Measurements from ENCODE around the gene CSTPP1.

CSTPP1 gene

GRCh38 chr11:46947399-46948077 is 11.0 kb downstream of the CSTPP1 start:
- H3K27ac ChIP-seq, result peak overlapping the region; percentile 53
- no peak for TF ChIP-seq CTCF (IDR thresholded peaks at IDR 0.05)
- TF ChIP-seq ZFX (IDR thresholded peaks at IDR 0.05; ENCODE audit: borderline replicate concordance), result no peak

GRCh38 chr11:46948378-46949131 is 12.0 kb downstream of the CSTPP1 start:
- no peak for TF ChIP-seq CTCF (IDR thresholded peaks at IDR 0.05)
- TF ChIP-seq ZFX (IDR thresholded peaks at IDR 0.05; ENCODE audit: borderline replicate concordance), result no peak
- peak overlapping the region; percentile 53 for H3K27ac ChIP-seq

- TF ChIP-seq ZFX (IDR thresholded peaks at IDR 0.05; ENCODE audit: borderline replicate concordance) (no peak), CTCF (IDR thresholded peaks at IDR 0.05) (no peak)
- peak overlapping the region; percentile 53 for H3K27ac ChIP-seq
These were observed 12.7 kb downstream of the CSTPP1 start for GRCh38 chr11:46949297-46949696.

GRCh38 chr11:46951864-46952263 is 15.3 kb downstream of the CSTPP1 start:
- H3K27ac ChIP-seq, result no peak overlapping the region
- TF ChIP-seq CTCF (IDR thresholded peaks at IDR 0.05) (no peak), ZFX (IDR thresholded peaks at IDR 0.05; ENCODE audit: borderline replicate concordance) (no peak)

GRCh38 chr11:46952553-46952952 is 16.0 kb downstream of the CSTPP1 start:
- TF ChIP-seq CTCF (IDR thresholded peaks at IDR 0.05) (no peak), ZFX (IDR thresholded peaks at IDR 0.05; ENCODE audit: borderline replicate concordance) (no peak)
- H3K27ac ChIP-seq, result no peak overlapping the region

- TF ChIP-seq CTCF (IDR thresholded peaks at IDR 0.05) (no peak), ZFX (IDR thresholded peaks at IDR 0.05; ENCODE audit: borderline replicate concordance) (no peak)
- no peak overlapping the region for H3K27ac ChIP-seq
These were observed 16.5 kb downstream of the CSTPP1 start for GRCh38 chr11:46953093-46953492.

GRCh38 chr11:46958777-46959176 is 22.2 kb downstream of the CSTPP1 start:
- H3K27ac ChIP-seq, result no peak overlapping the region
- TF ChIP-seq ZFX (IDR thresholded peaks at IDR 0.05; ENCODE audit: borderline replicate concordance) (no peak), CTCF (IDR thresholded peaks at IDR 0.05) (no peak)

All from 22Rv1 (cell line).